Tracheal epithelial cell (primary cell): Measurements from ENCODE around the gene OR6T1. TPM values are rescaled to one million over a fixed set of nuclear protein-coding genes. Genes with fewer than 3 reads are reported as not detected.

Experiments used
- total RNA-seq: library from RNA; depleted of rRNA; stranded (reverse); fragments of >200 nt; gene quantifications from 2 replicates; pipeline ENCODE4 v1.2.1, GENCODE V29; 2014

OR6T1 gene
- total RNA-seq = not detected in 2 replicates

GRCh38 chr11:123943738-123944137 is at the start of gene OR6T1:
OR6T1 (minus strand) TSS chr11:123943838; CDS start chr11:123943838, 0 bp downstream.

GRCh38 chr11:123977731-123978347 is 34.2 kb upstream of the OR6T1 start, which contains the start of gene OR10S1:
OR10S1 (minus strand) TSS chr11:123977781; CDS start chr11:123977664, 117 bp downstream.

GRCh38 chr11:123939317-123939716 is 4.3 kb downstream of the OR6T1 start, which contains the start of gene OR4D5:
OR4D5 (plus strand) TSS chr11:123939617; CDS start chr11:123939617, 0 bp downstream.

GRCh38 chr11:123901867-123902266 is 41.8 kb downstream of the OR6T1 start, which contains the start of gene OR8D4:
OR8D4 (plus strand) TSS chr11:123902167; CDS start chr11:123906432, 4,265 bp downstream.

Other genes with a start within 250 kb of the OR6T1 start
- 4.3 and 6.3 TPM in 2 replicates for gene ZNF202, start 202.2 kb downstream of the OR6T1 start, total RNA-seq
- not detected in 2 replicates for gene OR6X1, start 189.3 kb downstream of the OR6T1 start, total RNA-seq
- not detected in 2 replicates for gene OR6M1, start 137.5 kb downstream of the OR6T1 start, total RNA-seq
- not detected in 2 replicates for gene TMEM225, start 58.2 kb downstream of the OR6T1 start, total RNA-seq
- gene OR8D4, start 41.7 kb downstream of the OR6T1 start, total RNA-seq = not detected in 2 replicates
- gene OR4D5, start 4.2 kb downstream of the OR6T1 start, total RNA-seq = not detected in 2 replicates
- not detected in 2 replicates for gene OR10S1, start 33.9 kb upstream of the OR6T1 start, total RNA-seq
- not detected in 2 replicates for gene OR10G6, start 51.3 kb upstream of the OR6T1 start, total RNA-seq
- gene OR10G4, start 69.2 kb upstream of the OR6T1 start, total RNA-seq = under 0.01 TPM in 1 of 2 replicates, not detected in the other
- gene OR10G9, start 79.2 kb upstream of the OR6T1 start, total RNA-seq = not detected in 2 replicates
- not detected in 2 replicates for gene OR10G8, start 83.0 kb upstream of the OR6T1 start, total RNA-seq
- not detected in 2 replicates for gene OR10G7, start 97.5 kb upstream of the OR6T1 start, total RNA-seq
- gene VWA5A, start 171.6 kb upstream of the OR6T1 start, total RNA-seq = 10.0 and 21.0 TPM in 2 replicates
- gene OR10D3, start 239.5 kb upstream of the OR6T1 start, total RNA-seq = not detected in 2 replicates